ENCODE results near the gene TLE3.

Gene TLE3

DNA sequence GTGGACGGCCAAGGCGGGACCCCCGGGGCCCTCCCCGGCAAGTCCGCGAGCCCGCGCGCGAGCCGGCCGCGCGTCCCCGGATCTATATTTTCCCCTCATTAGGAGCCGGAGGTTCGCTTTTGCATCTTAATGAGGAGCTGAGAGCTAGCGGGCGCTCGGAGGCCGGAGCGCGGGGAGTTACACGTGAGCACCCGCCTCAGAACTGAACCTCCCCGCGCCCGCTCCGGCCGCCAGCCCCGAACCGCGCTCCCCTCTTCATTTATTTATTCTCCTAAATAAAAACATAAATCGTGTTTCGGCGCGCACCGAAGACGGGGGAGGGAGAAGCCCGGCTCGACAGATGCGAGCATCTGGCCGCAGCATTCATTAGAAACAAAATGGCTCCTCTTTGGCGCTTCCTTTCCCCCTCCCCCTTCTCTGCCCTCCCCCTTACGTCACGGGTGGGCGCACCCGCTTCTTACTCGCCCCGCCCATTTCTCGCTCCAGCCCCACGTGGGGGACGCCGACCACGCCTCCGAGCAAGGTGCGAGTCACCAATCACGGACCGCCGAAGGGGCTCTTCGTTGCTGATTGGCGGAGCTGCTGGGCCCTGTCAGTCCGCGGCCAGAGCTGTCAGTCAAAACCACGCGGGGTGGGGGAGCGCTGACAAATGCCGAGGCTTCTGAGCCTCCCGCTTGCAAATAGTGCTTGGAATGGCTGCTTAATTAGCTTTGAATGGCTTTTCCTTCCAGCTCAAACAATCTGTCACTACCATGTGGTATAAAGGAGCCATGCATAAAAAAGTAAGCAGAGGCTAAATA, 1.6 kb upstream of the TLE3 start:
- peak; percentile 100 for DNase-seq (ENCODE audit: low read depth in 2 of 2)

DNA sequence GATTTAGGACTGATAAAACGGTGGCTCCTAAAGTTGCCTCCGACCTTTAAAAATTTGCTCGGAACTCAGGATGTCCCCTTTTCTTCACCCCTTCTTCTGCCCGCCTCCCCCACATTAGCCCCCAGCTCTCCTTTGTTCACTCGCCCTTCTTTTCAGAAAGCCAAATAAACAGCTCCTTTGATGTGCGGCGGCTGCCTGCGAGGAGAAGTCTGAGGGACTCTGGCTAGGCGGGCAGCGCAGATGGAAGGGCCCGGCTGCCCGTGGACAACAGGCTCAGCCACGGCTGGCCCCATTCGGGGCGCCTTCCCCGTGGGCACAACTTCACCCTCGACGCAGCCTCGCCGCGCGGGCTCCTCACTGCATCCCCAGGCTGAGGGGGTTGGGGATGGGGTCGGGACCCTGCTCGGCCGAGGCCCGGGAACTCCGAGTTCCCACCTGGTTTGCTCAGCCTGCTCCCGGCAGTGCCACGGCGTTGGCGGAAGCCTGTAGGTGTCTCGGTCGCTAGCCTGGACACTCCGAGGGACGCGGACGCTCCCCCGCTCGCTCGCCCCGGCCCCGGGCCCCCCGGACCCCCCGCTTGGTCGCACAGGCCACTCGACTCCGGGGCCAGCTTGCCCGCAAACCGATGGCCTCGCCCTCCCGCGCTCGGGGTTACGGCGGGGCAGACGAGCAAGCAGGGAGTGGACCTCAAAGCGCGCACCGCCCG, 897 bp upstream of the TLE3 start:
- DNase-seq (ENCODE audit: low read depth in 2 of 2) = peak in 1 of 2 donors; percentile 12

DNA sequence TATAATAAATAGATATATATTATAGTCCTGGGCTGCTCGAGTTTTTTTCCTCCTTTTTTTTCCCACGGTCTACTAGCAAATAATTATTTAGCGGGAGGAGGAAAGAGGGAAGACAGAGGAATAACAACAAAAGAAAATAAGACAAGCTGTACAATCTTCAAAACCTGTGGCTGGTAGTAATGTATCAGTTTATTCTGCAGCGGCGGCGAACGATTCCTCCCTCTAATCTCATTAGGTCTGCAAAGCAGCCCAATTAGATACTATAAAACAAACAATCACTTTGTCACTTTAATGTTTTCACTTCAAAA, 390 bp upstream of the TLE3 start:
- no peak for DNase-seq (ENCODE audit: low read depth in 2 of 2)

DNA sequence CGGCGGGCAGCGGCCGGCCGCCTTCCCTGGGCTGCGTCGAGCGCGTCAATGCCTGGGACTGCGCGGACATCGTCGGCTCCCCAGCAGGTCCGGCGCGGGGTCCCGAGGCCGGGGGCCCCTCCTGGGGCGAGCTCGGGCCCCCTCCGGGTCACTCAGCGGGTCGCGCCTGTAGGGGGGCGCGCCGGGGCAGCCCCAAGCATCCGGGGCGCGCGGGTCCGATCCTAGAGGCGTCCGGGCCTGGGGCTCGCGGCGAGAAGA, 725 bp downstream of the TLE3 start:
- DNase-seq (ENCODE audit: low read depth in 2 of 2) = no peak

DNA sequence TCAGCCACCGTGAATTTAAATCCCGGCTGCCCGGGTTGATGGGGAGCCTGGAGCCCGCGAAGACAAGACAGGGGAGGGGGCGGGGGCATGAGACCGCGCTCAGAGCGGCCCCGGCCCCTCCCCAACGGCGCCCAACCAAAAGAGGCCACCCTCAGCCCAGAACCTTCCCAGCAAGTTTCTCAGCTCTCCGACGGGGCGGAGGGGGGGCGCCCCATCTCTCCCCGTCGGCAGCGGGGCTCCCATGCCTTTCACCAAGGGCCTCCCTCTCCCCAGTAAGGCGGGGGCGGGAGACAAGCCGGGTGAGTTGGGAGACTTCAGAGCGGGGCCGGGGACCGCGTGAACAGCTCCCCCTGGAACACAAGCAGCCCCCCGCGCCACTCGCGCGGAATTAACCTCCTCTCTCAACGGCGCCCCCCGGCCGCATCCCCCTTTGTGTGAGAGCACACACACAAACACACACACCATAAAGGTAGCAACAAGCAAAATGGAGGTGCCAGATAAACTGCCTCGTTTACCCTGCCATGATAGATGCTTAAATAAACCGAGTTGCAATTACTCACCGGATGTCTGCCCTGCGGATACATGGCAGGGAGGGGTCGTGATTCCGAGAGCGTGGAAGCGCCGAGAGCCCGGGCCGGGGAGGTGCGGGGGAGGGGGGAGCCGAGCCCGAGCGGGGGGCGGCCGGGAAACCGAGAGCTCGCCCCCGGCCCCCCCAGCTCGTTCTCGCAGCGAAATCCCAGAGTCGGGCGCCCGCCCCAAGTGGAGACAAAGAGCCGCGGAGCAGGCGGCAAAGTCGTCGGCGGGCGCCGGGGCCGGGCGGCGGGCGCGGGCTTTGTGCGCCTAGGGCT, 1.3 kb downstream of the TLE3 start:
- DNase-seq (ENCODE audit: low read depth in 2 of 2) = peak in 1 of 2 donors; percentile 20

DNA sequence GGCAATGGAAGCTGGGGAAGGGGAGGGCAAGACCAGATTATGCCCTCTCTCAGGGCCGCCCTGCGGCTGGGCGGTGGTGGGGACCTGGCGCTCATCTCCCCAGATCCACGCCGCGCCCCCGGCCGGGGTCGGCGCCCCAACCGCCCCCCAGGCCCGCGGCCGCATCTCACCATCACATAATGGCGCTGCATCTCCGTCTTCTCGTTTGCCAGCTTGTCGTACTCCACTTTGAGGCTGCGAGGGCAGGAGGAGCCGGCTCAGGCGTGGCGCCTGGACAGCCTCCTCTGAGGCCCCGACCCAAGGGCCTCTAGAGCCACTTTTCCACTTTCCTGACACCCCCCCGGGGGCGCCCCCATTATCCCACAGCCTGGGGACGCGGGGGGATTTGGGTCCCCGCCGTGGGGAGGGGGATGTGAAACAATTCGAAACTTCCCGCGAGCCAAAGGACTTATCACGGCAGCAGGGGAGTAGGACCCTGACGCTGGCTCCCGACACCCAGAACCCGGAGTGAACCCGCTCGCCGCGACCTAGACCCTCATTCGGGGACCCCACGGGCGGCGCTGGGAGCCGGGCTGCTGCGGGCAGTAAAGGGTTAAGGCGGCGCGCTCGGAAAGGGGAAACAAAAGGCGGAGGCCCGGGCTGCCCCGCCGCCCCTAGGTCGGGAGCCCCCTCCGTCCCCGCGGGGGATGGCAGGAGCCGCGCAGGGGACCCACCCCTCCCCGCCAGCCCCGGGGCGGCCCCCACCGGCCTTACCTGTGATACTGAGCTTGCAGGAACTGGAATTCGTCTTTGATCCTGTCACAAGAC, 2.1 kb downstream of the TLE3 start:
- DNase-seq (ENCODE audit: low read depth in 2 of 2) = peak in 1 of 2 donors; percentile 21

- no peak for DNase-seq (ENCODE audit: low read depth in 2 of 2)
These were observed 2.9 kb downstream of the TLE3 start for GRCh38 chr15:70094690-70095311.

DNA sequence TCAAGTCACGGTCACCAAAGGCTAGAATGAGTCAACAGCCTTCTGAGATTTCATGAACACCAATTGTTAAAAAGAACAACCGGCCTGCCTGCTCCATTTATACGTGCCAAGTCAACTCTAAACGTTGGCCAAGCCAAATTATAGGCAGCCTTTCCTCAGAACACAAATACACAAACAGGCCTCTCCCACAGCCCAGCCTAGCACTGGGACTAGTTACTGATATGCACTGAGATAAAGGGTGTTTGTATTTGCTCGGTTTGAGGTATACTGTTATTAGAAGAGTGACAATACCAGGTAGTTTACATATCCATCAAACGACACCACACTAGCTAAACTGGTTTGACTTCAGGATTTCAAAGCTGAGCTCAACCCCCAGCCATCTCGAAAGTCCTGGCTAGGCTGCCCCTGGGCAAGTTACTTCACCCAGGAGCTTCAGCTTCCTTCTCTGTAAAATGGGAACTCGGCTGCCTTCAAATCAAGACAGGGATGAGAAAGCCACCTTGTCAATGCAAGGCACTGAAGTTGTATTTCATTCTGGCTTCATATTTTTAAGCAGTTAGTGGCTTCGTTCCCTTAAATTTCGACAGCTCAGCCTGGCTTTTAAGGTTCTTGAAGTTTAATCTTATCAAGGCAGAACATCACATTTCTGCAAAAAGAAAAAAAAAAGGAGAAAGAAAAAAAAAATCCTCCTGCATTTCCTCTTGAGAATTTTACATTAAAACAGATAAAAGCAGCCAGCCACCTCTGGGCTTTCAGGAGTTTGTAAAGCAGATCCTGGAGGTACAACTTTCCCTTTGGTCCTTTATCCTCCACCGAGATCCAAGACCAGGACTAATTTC, 4.0 kb downstream of the TLE3 start:
- DNase-seq (ENCODE audit: low read depth in 2 of 2) = no peak

DNA sequence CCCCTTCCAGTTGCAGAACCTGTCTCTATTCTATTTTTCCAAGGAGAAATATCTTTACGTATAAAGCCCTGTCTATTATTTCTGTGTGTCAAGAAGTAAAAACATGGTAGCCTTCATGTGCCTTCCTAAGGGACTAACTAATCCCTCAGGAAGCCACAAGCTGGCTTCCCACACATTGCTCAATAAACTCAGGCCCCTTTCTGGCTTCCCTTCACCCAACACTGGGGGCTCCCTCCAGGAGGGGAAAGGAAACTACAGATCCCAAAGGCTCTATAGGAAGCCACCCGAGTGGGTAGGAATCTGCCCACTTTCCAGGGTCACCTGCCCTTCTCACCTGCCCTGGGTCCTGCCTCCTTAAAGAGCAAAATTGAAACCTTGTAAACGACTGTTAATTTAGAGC, 4.6 kb downstream of the TLE3 start:
- DNase-seq (ENCODE audit: low read depth in 2 of 2) = no peak

DNA sequence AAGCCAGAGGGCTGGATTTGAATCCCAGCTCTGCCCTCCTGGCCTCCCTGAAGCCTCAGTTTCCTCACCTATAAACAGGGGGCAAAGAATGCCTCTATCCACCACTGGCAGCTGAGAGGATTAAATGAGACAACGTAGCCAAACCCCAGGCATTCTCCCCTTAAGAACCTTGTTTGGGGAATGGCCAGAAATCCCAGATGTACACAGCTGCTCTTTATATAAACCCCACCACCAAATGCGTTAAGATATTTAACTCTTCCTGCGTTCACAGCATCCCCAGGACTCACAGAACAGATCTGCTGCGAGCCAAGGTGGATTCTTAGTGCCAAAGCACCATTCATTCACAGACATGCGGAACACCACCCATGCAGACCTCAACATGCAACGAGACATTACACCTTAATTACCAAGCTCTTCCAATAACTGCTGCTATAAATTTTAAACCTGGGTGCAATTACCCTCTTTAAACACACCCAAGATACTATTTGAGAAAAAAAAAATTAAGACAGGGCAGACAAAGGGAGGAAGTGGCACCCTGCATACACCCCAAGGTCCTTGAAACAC, 5.2 kb downstream of the TLE3 start:
- no peak for DNase-seq (ENCODE audit: low read depth in 2 of 2)

GRCh38 chr15:70091726-70092463, 5.8 kb downstream of the TLE3 start:
- no peak for DNase-seq (ENCODE audit: low read depth in 2 of 2)

GRCh38 chr15:70090436-70091296, 7.1 kb downstream of the TLE3 start:
- no peak for DNase-seq (ENCODE audit: low read depth in 2 of 2)

GRCh38 chr15:70089692-70089971, 8.1 kb downstream of the TLE3 start:
- no peak for DNase-seq (ENCODE audit: low read depth in 2 of 2)

GRCh38 chr15:70088887-70089691, 8.6 kb downstream of the TLE3 start:
- DNase-seq (ENCODE audit: low read depth in 2 of 2) = no peak

DNA sequence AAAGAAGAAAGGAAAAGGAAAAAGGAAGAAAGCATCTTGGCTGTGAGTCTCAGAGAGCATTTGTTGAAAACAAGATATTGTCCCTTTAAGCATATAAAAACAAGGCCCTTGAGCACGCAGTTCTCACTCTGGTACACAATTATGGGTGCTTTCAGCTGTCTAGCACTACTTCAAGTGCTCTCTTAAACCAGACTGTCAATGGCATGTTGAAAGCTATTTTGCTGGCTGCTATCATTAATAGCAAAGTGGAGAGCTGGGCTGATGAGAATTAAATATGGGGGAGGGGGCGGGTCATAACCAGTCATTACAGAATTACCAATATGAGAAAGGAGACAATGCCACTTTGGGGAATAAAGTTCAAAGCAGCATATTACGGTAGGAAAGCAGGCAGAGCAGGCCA, 9.3 kb downstream of the TLE3 start:
- no peak for DNase-seq (ENCODE audit: low read depth in 2 of 2)

- no peak for DNase-seq (ENCODE audit: low read depth in 2 of 2)
These were observed 9.9 kb downstream of the TLE3 start for GRCh38 chr15:70087708-70088352.

DNA sequence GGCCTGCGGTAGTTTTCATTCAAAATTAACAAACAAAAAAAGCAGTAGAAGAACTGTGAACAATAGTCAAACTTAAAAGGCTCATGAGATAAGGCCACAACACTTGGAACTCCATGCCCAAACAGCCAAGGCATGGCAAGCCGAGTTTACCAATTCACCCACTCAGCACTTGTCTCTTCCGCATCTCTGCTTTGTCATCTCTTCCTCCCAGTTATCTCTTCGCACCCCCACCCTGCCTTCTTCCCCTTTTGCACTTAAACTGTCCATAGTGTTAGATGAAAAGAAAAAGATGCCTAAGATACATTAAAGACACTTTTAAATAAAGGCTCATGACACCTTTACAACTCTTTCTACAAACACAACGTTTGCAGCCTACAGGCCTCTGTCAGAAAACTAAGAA, 11.1 kb downstream of the TLE3 start:
- DNase-seq (ENCODE audit: low read depth in 2 of 2) = no peak

DNA sequence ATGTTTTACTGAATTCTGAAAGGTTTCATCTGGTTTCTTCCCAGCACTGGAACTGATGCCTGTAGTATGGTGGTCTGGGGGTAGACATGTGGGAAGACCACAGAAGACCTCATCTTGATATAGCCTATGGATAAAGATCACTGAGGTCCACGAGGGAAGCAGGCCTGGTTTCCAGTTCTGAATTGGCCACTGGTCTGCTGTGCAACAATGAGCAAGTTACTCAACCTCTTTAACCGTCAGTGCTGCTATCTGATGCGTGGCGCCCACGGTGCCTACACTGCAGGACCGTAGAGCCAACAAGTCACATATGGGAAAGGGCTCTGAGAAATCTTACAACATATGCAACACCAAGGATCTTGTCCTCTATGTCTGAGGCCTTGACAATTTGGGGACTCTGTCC, 13.3 kb downstream of the TLE3 start:
- DNase-seq (ENCODE audit: low read depth in 2 of 2) = no peak
